ENCODE results near the gene CDC42EP2. TPM values are rescaled to one million over a fixed set of nuclear protein-coding genes. Genes with fewer than 3 reads are reported as not detected.

The CDC42EP2 gene
- total RNA-seq, 1 experiment from 2014 or later, result 8.1 TPM

GRCh38 chr11:65287601-65288000 is 27.1 kb upstream of the CDC42EP2 start:
- ChIA-PET POLR2A (interaction anchor here (0.6 to 0.7 kb wide), 3 partner anchors 10 to 237 kb away, joined by 4 to 7 read pairs (median 5); partner anchors contain the start of gene SCYL1), CTCF (interaction anchor here (0.8 kb wide), 1 partner anchor 12 kb away, joined by 7 read pairs; no protein-coding TSS in a partner anchor)
- no peak for TF ChIP-seq TCF7L2 (IDR thresholded peaks at IDR 0.05; ENCODE audit: low read depth, low read length)
- no peak for TF ChIP-seq SIN3A (IDR thresholded peaks at IDR 0.05; ENCODE audit: borderline replicate concordance, insufficient read depth, low read depth, low read length)
- no peak for TF ChIP-seq POLR2AphosphoS5 (IDR thresholded peaks at IDR 0.05; ENCODE audit: low read depth, low read length)
- TF ChIP-seq CTCF (IDR thresholded peaks at IDR 0.05), result no peak
- no peak for TF ChIP-seq REST (IDR thresholded peaks at IDR 0.05; ENCODE audit: insufficient read depth in 1 of 2, low read depth in 2 of 2, low read length in 1 of 2)
- H3K4me3 ChIP-seq (ENCODE audit: low read depth in 2 of 2, low read length in 2 of 2), result no peak overlapping the region
- H3K27me3 ChIP-seq (ENCODE audit: control insufficient read depth, insufficient read depth, low read length), result no peaks in the 10 kb centered on the region
- ATAC-seq, result no peak
- intact Hi-C loops (cut with micrococcal nuclease; ENCODE audit: unreplicated experiment), result no loop called here
- no peak for DNase-seq (ENCODE audit: low read depth, low spot score)
- in situ Hi-C loops (cut with HindIII; ENCODE audit: low pct_unique_long_range_greater_than_20kb, low sequenced_read_pairs), result no loop called here
- no TSS peak for BruUV-seq (replicated peaks)
- no peaks in the 10 kb centered on the region for H3K4me1 ChIP-seq (ENCODE audit: control insufficient read depth, insufficient read depth, low read length)
- H3K27ac ChIP-seq (ENCODE audit: low read length), result no peak overlapping the region
- H3K36me3 ChIP-seq (ENCODE audit: control insufficient read depth, insufficient read depth, low read length), result peaks cover 7% of the 10 kb centered on the region; the same call in 1 of the 2 replicates
- no peaks in the 10 kb centered on the region for H3K9me3 ChIP-seq (ENCODE audit: control insufficient read depth, insufficient read depth, low read depth, low read length)

GRCh38 chr11:65288706-65289536 is 25.7 kb upstream of the CDC42EP2 start:
- peaks cover 7% of the 10 kb centered on the region; the same call in 1 of the 2 replicates for H3K36me3 ChIP-seq (ENCODE audit: control insufficient read depth, insufficient read depth, low read length)
- DNase-seq (ENCODE audit: low read depth, low spot score) (no peak), ATAC-seq (no peak)
- no peak overlapping the region for H3K27ac ChIP-seq (ENCODE audit: low read length)
- no TSS peak for BruUV-seq (replicated peaks)
- no peak overlapping the region for H3K4me3 ChIP-seq (ENCODE audit: low read depth in 2 of 2, low read length in 2 of 2)
- H3K4me1 ChIP-seq (ENCODE audit: control insufficient read depth, insufficient read depth, low read length), result no peaks in the 10 kb centered on the region
- in situ Hi-C loops (cut with HindIII; ENCODE audit: low pct_unique_long_range_greater_than_20kb, low sequenced_read_pairs) (no loop called here), intact Hi-C loops (cut with micrococcal nuclease; ENCODE audit: unreplicated experiment) (no loop called here)
- CTCF ChIA-PET, result interaction anchor here (0.5 to 0.6 kb wide), 2 partner anchors 14 to 44 kb away, joined by 4 to 6 read pairs; no protein-coding TSS in a partner anchor
- H3K9me3 ChIP-seq (ENCODE audit: control insufficient read depth, insufficient read depth, low read depth, low read length), result no peaks in the 10 kb centered on the region
- POLR2A ChIA-PET, result no interaction called here
- TF ChIP-seq SIN3A (IDR thresholded peaks at IDR 0.05; ENCODE audit: borderline replicate concordance, insufficient read depth, low read depth, low read length), result no peak
- no peak for TF ChIP-seq TCF7L2 (IDR thresholded peaks at IDR 0.05; ENCODE audit: low read depth, low read length)
- no peak for TF ChIP-seq REST (IDR thresholded peaks at IDR 0.05; ENCODE audit: insufficient read depth in 1 of 2, low read depth in 2 of 2, low read length in 1 of 2)
- no peak for TF ChIP-seq CTCF (IDR thresholded peaks at IDR 0.05)
- no peak for TF ChIP-seq POLR2AphosphoS5 (IDR thresholded peaks at IDR 0.05; ENCODE audit: low read depth, low read length)
- no peaks in the 10 kb centered on the region for H3K27me3 ChIP-seq (ENCODE audit: control insufficient read depth, insufficient read depth, low read length)
